Fibroblast of lung (primary cell): Measurements from ENCODE around the gene TMEM63C. TPM values are rescaled to one million over a fixed set of nuclear protein-coding genes. Genes with fewer than 3 reads are reported as not detected.

Source experiments
- DNase-seq, 2 donors: peaks; one replicate each; pipeline versions ENCODE4 v3.0.0 to v3.0.0-alpha.2; 2010; ENCODE audit warnings: low read depth in 2 of 2
- H2AFZ ChIP-seq: 2 replicates; pipeline ENCODE4 v1.5.1; 2012; ENCODE audit warnings: low read length, control low read depth, inconsistent platforms
- H3K27ac ChIP-seq: 2 replicates; pipeline ENCODE4 v1.5.1; 2011; ENCODE audit warnings: low read length, control low read depth; ENCODE audit not compliant: insufficient read depth
- H3K27me3 ChIP-seq: 2 replicates; pipeline ENCODE4 v1.5.1; 2011; ENCODE audit warnings: mild to moderate bottlenecking, low read length; ENCODE audit not compliant: control insufficient read depth, insufficient read depth
- H3K36me3 ChIP-seq: 2 replicates; pipeline ENCODE4 v1.5.1; 2011; ENCODE audit warnings: low read length; ENCODE audit not compliant: control insufficient read depth, insufficient read depth
- H3K4me1 ChIP-seq: 2 replicates; pipeline ENCODE4 v1.5.1; 2011; ENCODE audit warnings: low read length; ENCODE audit not compliant: control insufficient read depth, insufficient read depth; ENCODE audit errors: extremely low read depth
- H3K4me2 ChIP-seq: 2 replicates; pipeline ENCODE4 v1.5.1; 2011; ENCODE audit warnings: low read length, control low read depth; ENCODE audit not compliant: insufficient read depth; ENCODE audit errors: extremely low read depth
- H3K4me3 ChIP-seq, 4 experiments: fragments of 200-600 bp in 1 of 4; sonication (generic) in 1 of 4; replicated peaks in 1 of 4; 2 replicates each; pipeline ENCODE4 v1.5.1; 2011 to 2016; ENCODE audit warnings: low read length in 4 of 4, low read depth in 3 of 4, mild to moderate bottlenecking in 3 of 4, control low read depth in 2 of 4, inconsistent platforms in 1 of 4, mixed read lengths in 1 of 4; ENCODE audit not compliant: insufficient read depth in 1 of 4; ENCODE audit errors: control extremely low read depth in 1 of 4
- H3K79me2 ChIP-seq: 2 replicates; pipeline ENCODE4 v1.5.1; 2012; ENCODE audit warnings: mild to moderate bottlenecking, low read length, inconsistent platforms; ENCODE audit not compliant: control insufficient read depth, insufficient read depth
- H3K9ac ChIP-seq: 2 replicates; pipeline ENCODE4 v1.5.1; 2011; ENCODE audit warnings: mild to moderate bottlenecking, low read length, control low read depth; ENCODE audit not compliant: insufficient read depth
- H3K9me3 ChIP-seq: 2 replicates; pipeline ENCODE4 v1.5.1; 2012; ENCODE audit warnings: low read depth, low read length; ENCODE audit not compliant: control insufficient read depth, insufficient read depth
- H4K20me1 ChIP-seq: 2 replicates; pipeline ENCODE4 v1.5.1; 2011; ENCODE audit warnings: low read length; ENCODE audit not compliant: control insufficient read depth, insufficient read depth; ENCODE audit errors: extremely low read depth
- CTCF ChIP-seq, 2 donors: IDR thresholded peaks in 1 of 2; conservative IDR thresholded peaks in 1 of 2; 1 replicate in 1 of 2; 2 replicates in 1 of 2; pipeline ENCODE4 v1.5.1; 2011 to 2012; ENCODE audit warnings: low read length in 2 of 2, control low read depth in 1 of 2, inconsistent platforms in 1 of 2, low read depth in 1 of 2, mild to moderate bottlenecking in 1 of 2
- EZH2 ChIP-seq: IDR thresholded peaks from 2 replicates; pipeline ENCODE4 v1.5.1; 2012; ENCODE audit warnings: low read length, control low read depth, mild to moderate bottlenecking; ENCODE audit errors: missing control alignments
- polyA plus RNA-seq, 2 donors: library from polyadenylated mRNA; depleted of rRNA in 1 of 2; stranded (reverse) in 1 of 2; unstranded in 1 of 2; fragments of >200 nt; gene quantifications; 2 replicates each; pipeline ENCODE4 v1.2.1, GENCODE V29; 2011 to 2012; ENCODE audit warnings: missing spikeins in 1 of 2
- total RNA-seq: library from RNA; depleted of rRNA; stranded (reverse); fragments of >200 nt; gene quantifications from 2 replicates; pipeline ENCODE4 v1.2.1, GENCODE V29; 2014

Gene TMEM63C
- total and polyA plus RNA-seq, 2 donors (not counting 1 experiment from before 2014, with no cell fraction given), result 0.66 TPM; not detected in 1

DNA sequence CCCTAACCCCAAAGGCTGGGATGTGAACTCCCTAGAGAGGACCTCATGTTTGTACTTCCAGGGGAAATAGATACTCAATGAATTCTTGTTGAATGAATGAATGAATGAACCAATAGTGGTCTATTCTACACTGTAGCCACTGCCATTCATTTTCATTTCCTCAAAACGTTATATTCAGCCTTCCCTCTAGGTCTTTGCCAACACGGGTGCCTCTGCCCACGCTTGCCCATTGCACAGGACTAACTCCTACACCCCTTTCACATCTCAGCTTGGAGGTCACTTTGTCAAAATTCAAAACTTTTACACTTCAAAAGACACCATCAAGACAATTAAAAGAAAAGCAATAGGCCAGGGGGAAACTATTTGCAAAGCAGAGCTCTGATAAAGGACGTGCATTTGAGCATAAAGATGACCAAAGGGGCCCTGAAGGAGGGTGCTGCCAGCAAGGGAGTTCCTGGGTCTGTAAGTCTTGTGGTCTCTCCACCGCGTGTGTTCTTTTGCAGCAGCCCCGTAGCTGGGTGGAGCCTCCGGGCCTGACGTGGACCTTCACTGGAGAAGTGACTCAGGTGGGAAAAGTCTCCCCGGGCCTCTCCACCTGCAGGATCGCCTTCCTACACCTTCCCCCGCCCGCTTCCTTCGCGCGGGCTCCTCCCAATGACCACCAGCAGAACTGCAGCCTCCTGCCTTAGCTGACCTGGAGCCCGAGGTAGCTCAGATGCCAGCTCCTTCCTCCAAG lies 31.5 kb downstream of the TMEM63C start:
- no peaks in the 10 kb centered on the region for H3K4me1 ChIP-seq
- H3K36me3 ChIP-seq, result no peaks in the 10 kb centered on the region
- H3K27me3 ChIP-seq, result no peaks in the 10 kb centered on the region
- no peak overlapping the region for H3K27ac ChIP-seq
- no peaks in the 10 kb centered on the region for H4K20me1 ChIP-seq
- H3K9ac ChIP-seq, result no peak overlapping the region
- H3K4me2 ChIP-seq, result no peak overlapping the region
- H3K9me3 ChIP-seq, result no peaks in the 10 kb centered on the region
- H2AFZ ChIP-seq, result no peak overlapping the region
- peak in 1 of 2 donors; percentile 11 for DNase-seq
- TF ChIP-seq EZH2 (no peak), CTCF (conservative IDR thresholded peaks at IDR 0.05 in 1 of 2, IDR thresholded peaks at IDR 0.05 in 1 of 2; ENCODE audit: low read depth in 1 of 2, low read length in 2 of 2) (peak; percentile 30 to 57)
- H3K79me2 ChIP-seq, result no peaks in the 10 kb centered on the region
- H3K4me3 ChIP-seq, result no peak overlapping the region

GRCh38 chr14:77213679-77214016 lies 32.0 kb downstream of the TMEM63C start:
- H4K20me1 ChIP-seq, result no peaks in the 10 kb centered on the region
- H3K9me3 ChIP-seq, result no peaks in the 10 kb centered on the region
- no peaks in the 10 kb centered on the region for H3K36me3 ChIP-seq
- no peak overlapping the region for H3K4me3 ChIP-seq
- H3K27me3 ChIP-seq, result no peaks in the 10 kb centered on the region
- H3K79me2 ChIP-seq, result no peaks in the 10 kb centered on the region
- no peak overlapping the region for H3K4me2 ChIP-seq
- TF ChIP-seq EZH2 (no peak), CTCF (conservative IDR thresholded peaks at IDR 0.05 in 1 of 2, IDR thresholded peaks at IDR 0.05 in 1 of 2; ENCODE audit: low read depth in 1 of 2, low read length in 2 of 2) (no peak)
- no peak overlapping the region for H3K9ac ChIP-seq
- no peak for DNase-seq
- no peak overlapping the region for H2AFZ ChIP-seq
- no peaks in the 10 kb centered on the region for H3K4me1 ChIP-seq
- no peak overlapping the region for H3K27ac ChIP-seq

- no peak overlapping the region for H2AFZ ChIP-seq
- H3K27me3 ChIP-seq, result no peaks in the 10 kb centered on the region
- no peak overlapping the region for H3K9ac ChIP-seq
- H3K9me3 ChIP-seq, result no peaks in the 10 kb centered on the region
- no peaks in the 10 kb centered on the region for H3K79me2 ChIP-seq
- no peaks in the 10 kb centered on the region for H3K4me1 ChIP-seq
- no peaks in the 10 kb centered on the region for H4K20me1 ChIP-seq
- H3K4me3 ChIP-seq, result no peak overlapping the region
- H3K4me2 ChIP-seq, result no peak overlapping the region
- no peak for DNase-seq
- TF ChIP-seq EZH2, result no peak
- no peak for TF ChIP-seq CTCF (conservative IDR thresholded peaks at IDR 0.05 in 1 of 2, IDR thresholded peaks at IDR 0.05 in 1 of 2; ENCODE audit: low read depth in 1 of 2, low read length in 2 of 2)
- no peaks in the 10 kb centered on the region for H3K36me3 ChIP-seq
- H3K27ac ChIP-seq, result no peak overlapping the region
Observed at GRCh38 chr14:77214216-77214615, 32.6 kb downstream of the TMEM63C start.
